Cardiac muscle cell (in vitro differentiated cells and primary cell): ENCODE results near the gene CUBN. TPM values are rescaled to one million over a fixed set of nuclear protein-coding genes. Genes with fewer than 3 reads are reported as not detected.

Experiments used
- DNase-seq, 2 donors: peaks; one replicate each; pipeline versions ENCODE4 v3.0.0 to v3.0.0-alpha.2; 2010 to 2017; ENCODE audit warnings: low read depth in 1 of 2, low spot score in 1 of 2
- H3K27ac ChIP-seq: fragments of 200-600 bp; sonication (generic); 2 replicates; pipeline ENCODE4 v1.5.1; 2016
- H3K27me3 ChIP-seq: fragments of 200-600 bp; sonication (generic); 2 replicates; pipeline ENCODE4 v1.6.0; 2016; ENCODE audit warnings: control low read depth
- H3K36me3 ChIP-seq: fragments of 200-600 bp; sonication (generic); 2 replicates; pipeline ENCODE4 v1.5.1; 2016; ENCODE audit warnings: control low read depth
- H3K4me1 ChIP-seq: fragments of 200-600 bp; sonication (generic); 2 replicates; pipeline ENCODE4 v1.8.1; 2017; ENCODE audit warnings: low read depth, mild to moderate bottlenecking, mixed run types
- H3K4me3 ChIP-seq: fragments of 200-600 bp; sonication (generic); 2 replicates; pipeline ENCODE4 v1.5.1; 2016; ENCODE audit warnings: mild to moderate bottlenecking
- H3K9me3 ChIP-seq: fragments of 200-600 bp; sonication (generic); 2 replicates; pipeline ENCODE4 v1.5.1; 2017; ENCODE audit warnings: low read depth, mild to moderate bottlenecking, control low read depth
- CTCF ChIP-seq: IDR thresholded peaks from 2 replicates; pipeline ENCODE4 v1.5.1; 2012; ENCODE audit warnings: low read depth, mild to moderate bottlenecking, low read length
- polyA plus RNA-seq: library from polyadenylated mRNA; unstranded; fragments of >200 nt; fragmentation: Nextera tagmentation; extraction: Ambion mirVana; gene quantifications from 2 replicates; pipeline ENCODE4 v1.2.1, GENCODE V29; 2016
- total RNA-seq: library from RNA; depleted of rRNA; stranded (reverse); fragments of >200 nt; gene quantifications from 2 replicates; pipeline ENCODE4 v1.2.3, GENCODE V29; 2016

The CUBN gene
- total and polyA plus RNA-seq, 2 experiments from 2014 or later, result 0.79 to 2.7 TPM

- no peaks in the 10 kb centered on the region for H3K36me3 ChIP-seq
- H3K9me3 ChIP-seq, result no peaks in the 10 kb centered on the region
- DNase-seq, result no peak
- no peak overlapping the region for H3K27ac ChIP-seq
- peaks cover 17% of the 10 kb centered on the region for H3K4me1 ChIP-seq
- no peak for TF ChIP-seq CTCF
- no peaks in the 10 kb centered on the region for H3K27me3 ChIP-seq
- no peak overlapping the region for H3K4me3 ChIP-seq
Observed at GRCh38 chr10:16952080-16952479, 177.5 kb downstream of the CUBN start.

GRCh38 chr10:16950656-16951601, 178.7 kb downstream of the CUBN start:
- Histone ChIP-seq H3K4me1 (peaks cover 19% of the 10 kb centered on the region), H3K4me3 (no peak overlapping the region), H3K27me3 (no peaks in the 10 kb centered on the region), H3K9me3 (no peaks in the 10 kb centered on the region), H3K36me3 (no peaks in the 10 kb centered on the region), H3K27ac (peak overlapping the region; percentile 66)
- peak; percentile 75 to 80 for DNase-seq
- TF ChIP-seq CTCF, result no peak

GRCh38 chr10:16949816-16950215, 179.8 kb downstream of the CUBN start:
- DNase-seq, result no peak
- TF ChIP-seq CTCF, result no peak
- no peaks in the 10 kb centered on the region for H3K9me3 ChIP-seq
- H3K4me1 ChIP-seq, result peaks cover 26% of the 10 kb centered on the region
- H3K36me3 ChIP-seq, result no peaks in the 10 kb centered on the region
- H3K4me3 ChIP-seq, result no peak overlapping the region
- no peak overlapping the region for H3K27ac ChIP-seq
- no peaks in the 10 kb centered on the region for H3K27me3 ChIP-seq

GRCh38 chr10:16948361-16948760, 181.2 kb downstream of the CUBN start:
- DNase-seq, result no peak
- H3K27ac ChIP-seq, result no peak overlapping the region
- H3K4me3 ChIP-seq, result no peak overlapping the region
- no peaks in the 10 kb centered on the region for H3K27me3 ChIP-seq
- H3K9me3 ChIP-seq, result no peaks in the 10 kb centered on the region
- no peak for TF ChIP-seq CTCF
- peaks cover 33% of the 10 kb centered on the region for H3K4me1 ChIP-seq
- no peaks in the 10 kb centered on the region for H3K36me3 ChIP-seq

- Histone ChIP-seq H3K27me3 (no peaks in the 10 kb centered on the region), H3K4me1 (peaks cover 31% of the 10 kb centered on the region), H3K27ac (no peak overlapping the region), H3K4me3 (no peak overlapping the region), H3K9me3 (no peaks in the 10 kb centered on the region), H3K36me3 (no peaks in the 10 kb centered on the region)
- TF ChIP-seq CTCF, result no peak
- DNase-seq, result no peak
Observed at GRCh38 chr10:16947069-16947468, 182.5 kb downstream of the CUBN start.
